Esophagus (tissue), 2 donors: ENCODE data around the gene MRGPRX2. TPM values are rescaled to one million over a fixed set of nuclear protein-coding genes. Genes with fewer than 3 reads are reported as not detected.

Source experiments
- H3K27ac ChIP-seq, 2 donors: one replicate each; pipeline ENCODE4 v1.5.1; 2013; ENCODE audit warnings: low read depth in 2 of 2, mild to moderate bottlenecking in 2 of 2, inconsistent platforms in 1 of 2, low read length in 1 of 2, moderate library complexity in 1 of 2
- H3K27me3 ChIP-seq, 2 donors: one replicate each; pipeline ENCODE4 v1.6.1; 2013; ENCODE audit warnings: low read length in 2 of 2, control low read depth in 1 of 2, mild to moderate bottlenecking in 1 of 2; ENCODE audit not compliant: insufficient read depth in 2 of 2, control insufficient read depth in 1 of 2
- H3K36me3 ChIP-seq, 2 donors: one replicate each; pipeline ENCODE4 v1.6.1; 2013; ENCODE audit warnings: low read length in 1 of 2; ENCODE audit not compliant: control insufficient read depth in 2 of 2, insufficient read depth in 2 of 2
- H3K4me1 ChIP-seq, 2 donors: one replicate each; pipeline ENCODE4 v1.6.1; 2013; ENCODE audit warnings: low read length in 1 of 2; ENCODE audit not compliant: control insufficient read depth in 2 of 2, insufficient read depth in 2 of 2
- H3K4me3 ChIP-seq, 2 donors: one replicate each; pipeline ENCODE4 v1.5.1; 2013; ENCODE audit warnings: low read length in 2 of 2, mild to moderate bottlenecking in 2 of 2, low read depth in 1 of 2, moderate library complexity in 1 of 2
- H3K9me3 ChIP-seq, 2 donors: one replicate each; pipeline ENCODE4 v1.6.1; 2013; ENCODE audit warnings: mild to moderate bottlenecking in 2 of 2, low read depth in 1 of 2, low read length in 1 of 2, moderate library complexity in 1 of 2; ENCODE audit not compliant: control insufficient read depth in 2 of 2, insufficient read depth in 1 of 2
- WGBS, 2 donors: extraction: QIAGEN DNeasy Blood & Tissue Kit; methylation state at CpG; one replicate each; pipeline ENCODE4 v1.1.7; 2013; 5-methylcytosine and 5-hydroxymethylcytosine counted together
- polyA plus RNA-seq, 2 donors: library from polyadenylated mRNA; stranded (reverse); fragments of 200-250 nt; gene quantifications; one replicate each; pipeline ENCODE4 v1.2.3, GENCODE V29; 2013
- donor health status: healthy with polysubstance abuse.
- donor health status: Bipolar disorder and iron deficiency.

Gene MRGPRX2
- polyA plus RNA-seq, 2 donors: 0.02 TPM; not detected in 1

DNA sequence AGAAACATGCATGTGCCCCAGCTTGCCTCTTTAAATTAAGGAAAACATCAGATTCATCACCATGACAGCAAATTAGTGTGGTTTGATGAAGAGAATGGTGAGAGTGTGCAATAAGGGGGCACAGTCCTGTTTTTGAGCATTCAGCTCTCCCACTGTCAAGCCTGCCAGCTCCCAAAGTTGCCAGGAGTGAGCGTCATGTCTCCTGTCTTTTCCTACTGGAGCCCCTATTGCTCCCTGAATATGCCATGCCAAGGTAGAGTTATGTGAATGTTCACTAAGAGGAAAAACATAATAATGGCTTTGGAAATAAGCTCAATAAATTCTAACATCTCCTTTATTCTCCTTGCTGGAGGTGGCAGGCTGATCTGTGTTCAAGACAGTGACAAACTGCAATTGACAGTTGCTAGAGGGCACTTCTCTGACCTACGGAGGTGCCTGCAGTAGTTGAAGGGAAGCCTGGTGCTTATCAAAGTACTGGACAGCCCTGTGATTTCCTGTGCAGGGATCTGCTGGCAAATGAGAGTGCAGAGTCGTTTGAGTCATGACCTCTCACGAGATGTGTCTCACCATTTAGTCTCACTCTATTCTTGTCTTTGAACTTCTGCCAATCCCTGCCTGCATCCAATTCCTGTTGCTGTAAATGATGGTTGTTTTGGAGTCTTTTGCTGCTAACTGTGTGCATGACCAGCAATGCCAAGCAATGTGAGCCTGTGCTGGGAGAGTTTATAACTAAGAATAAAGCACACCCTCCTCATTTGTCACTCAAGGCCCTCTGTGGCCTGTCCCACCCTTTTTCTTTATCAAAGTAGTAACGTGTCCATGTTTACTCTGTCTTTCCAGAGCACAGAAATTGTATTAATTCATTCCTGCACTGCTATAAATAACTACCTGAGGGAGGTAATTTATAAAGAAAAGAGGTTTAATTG is 34.8 kb downstream of the MRGPRX2 start:
- Histone ChIP-seq H3K9me3 (no peaks in the 10 kb centered on the region), H3K36me3 (no peaks in the 10 kb centered on the region), H3K4me1 (no peaks in the 10 kb centered on the region), H3K27me3 (no peaks in the 10 kb centered on the region), H3K27ac (no peak overlapping the region), H3K4me3 (no peak overlapping the region)
- 18 to 23% methylated on average over 5 of the region's 5 CpGs for WGBS, 2 donors

DNA sequence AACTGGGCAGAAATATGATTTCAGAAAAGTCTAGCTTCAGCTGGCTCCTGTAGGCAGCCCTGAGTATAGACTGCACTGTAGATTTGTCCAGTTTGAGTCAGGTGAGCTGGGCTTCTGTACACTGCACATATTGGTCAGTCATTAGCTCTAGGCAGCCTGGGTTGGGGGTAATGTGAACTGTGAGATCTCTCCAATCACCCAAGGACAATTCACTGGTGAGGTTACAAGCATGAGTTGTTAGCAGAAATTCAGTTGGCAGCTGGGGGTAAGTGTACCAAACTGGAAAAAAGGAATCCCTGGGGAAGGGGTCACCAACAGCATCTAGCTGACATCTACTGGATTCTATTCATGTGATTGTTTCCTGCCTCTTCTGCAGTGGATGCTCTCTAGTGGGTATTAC is 39.7 kb downstream of the MRGPRX2 start:
- H3K9me3 ChIP-seq: no peaks in the 10 kb centered on the region
- no peak overlapping the region for H3K27ac ChIP-seq
- no peaks in the 10 kb centered on the region for H3K4me1 ChIP-seq
- no peaks in the 10 kb centered on the region for H3K36me3 ChIP-seq
- no peak overlapping the region for H3K4me3 ChIP-seq
- H3K27me3 ChIP-seq: no peaks in the 10 kb centered on the region

DNA sequence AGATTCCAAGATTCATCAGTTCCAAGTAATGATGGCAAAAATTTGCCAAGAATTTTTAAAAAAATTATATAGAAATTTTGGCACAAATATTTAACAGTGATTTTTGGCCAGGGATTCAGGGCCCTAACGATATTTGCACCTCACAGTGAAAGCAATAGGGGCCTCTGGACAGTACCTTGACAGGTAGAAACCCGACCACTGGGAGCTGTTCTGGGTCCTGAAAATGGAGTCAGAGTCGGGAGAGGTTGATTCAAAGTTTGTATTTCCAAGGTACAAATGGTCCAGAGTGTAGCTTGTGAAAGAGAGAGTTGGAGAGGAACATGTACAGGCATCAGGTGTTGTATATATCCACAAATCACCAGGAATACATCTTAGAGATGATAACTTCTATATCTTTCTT is 41.6 kb downstream of the MRGPRX2 start:
- H3K27ac ChIP-seq: no peak overlapping the region
- H3K9me3 ChIP-seq: no peaks in the 10 kb centered on the region
- H3K27me3 ChIP-seq: no peaks in the 10 kb centered on the region
- no peaks in the 10 kb centered on the region for H3K36me3 ChIP-seq
- 9 to 11% methylated on average over 3 of the region's 3 CpGs for WGBS, 2 donors
- H3K4me3 ChIP-seq: no peak overlapping the region
- H3K4me1 ChIP-seq: no peaks in the 10 kb centered on the region

DNA sequence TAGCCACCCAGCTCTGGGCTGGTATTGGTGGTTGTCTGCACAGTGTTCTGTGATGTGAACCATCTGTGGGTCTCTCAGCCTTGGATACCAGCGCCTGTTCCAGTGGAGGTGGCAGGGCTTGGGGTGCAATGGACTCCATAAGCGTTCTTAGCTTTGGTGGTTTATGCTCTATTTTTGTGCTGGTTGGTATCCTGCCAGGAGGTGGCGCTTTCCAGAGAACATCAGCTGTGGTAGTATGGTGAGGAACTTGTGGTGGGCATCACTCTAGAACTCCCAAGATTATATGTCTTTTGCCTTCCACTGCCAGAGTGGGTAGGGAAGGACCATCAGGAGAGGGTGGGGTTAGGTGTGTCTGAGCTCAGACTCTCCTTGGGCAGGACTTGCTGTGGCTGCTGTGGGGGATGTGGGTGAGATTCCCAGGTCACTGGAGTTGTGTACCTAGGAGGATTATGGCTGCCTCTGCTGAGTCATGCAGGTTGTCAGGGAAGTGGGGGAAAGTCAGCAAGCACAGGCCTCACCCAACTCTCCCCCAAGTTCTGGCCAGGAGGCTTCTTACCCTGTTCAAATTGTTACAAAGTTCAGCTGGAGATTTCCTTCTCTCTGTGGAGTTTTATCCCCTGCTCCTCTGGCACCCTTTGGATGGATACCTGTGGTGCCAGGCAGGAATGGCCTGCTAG is 47.2 kb downstream of the MRGPRX2 start:
- Histone ChIP-seq H3K4me3 (no peak overlapping the region), H3K9me3 (no peaks in the 10 kb centered on the region), H3K4me1 (peaks cover 0 to 2% of the 10 kb centered on the region in 2 donors), H3K27me3 (no peaks in the 10 kb centered on the region), H3K36me3 (no peaks in the 10 kb centered on the region), H3K27ac (peak overlapping the region in 1 of 2 donors; percentile 28)
- 79 to 80% methylated on average over 3 of the region's 3 CpGs for WGBS, 2 donors

GRCh38 chr11:19012636-19013035 is 47.9 kb downstream of the MRGPRX2 start:
- Histone ChIP-seq H3K4me1 (peaks cover 0 to 2% of the 10 kb centered on the region in 2 donors), H3K4me3 (no peak overlapping the region), H3K36me3 (no peaks in the 10 kb centered on the region), H3K27ac (no peak overlapping the region), H3K9me3 (no peaks in the 10 kb centered on the region), H3K27me3 (no peaks in the 10 kb centered on the region)

Other genes with a start within 250 kb of the MRGPRX2 start
- gene MRGPRX1, start 121.3 kb downstream of the MRGPRX2 start, polyA plus RNA-seq: not detected
- 10 to 100 TPM; 44.3 to 50.1 TPM for gene ZDHHC13, start 56.5 kb upstream of the MRGPRX2 start, polyA plus RNA-seq
- under 1 TPM; 0.11 to 0.37 TPM for gene CSRP3, start 141.3 kb upstream of the MRGPRX2 start, polyA plus RNA-seq
- gene E2F8, start 180.2 kb upstream of the MRGPRX2 start, polyA plus RNA-seq: 1 to 10 TPM; 3.1 to 3.9 TPM